Right atrium auricular region (tissue), 2 donors: Measurements from ENCODE around the gene RREB1. TPM values are rescaled to one million over a fixed set of nuclear protein-coding genes. Genes with fewer than 3 reads are reported as not detected.

ENCODE experiments used
- DNase-seq: peaks from one replicate; pipeline ENCODE4 v3.0.0-alpha.2; 2019; ENCODE audit warnings: low spot score
- H3K27ac ChIP-seq, 2 donors: fragments of 200-600 bp; sonication (generic); 1 replicate in 1 of 2; 2 replicates in 1 of 2; pipeline ENCODE4 v1.5.1; 2016 to 2019
- H3K27me3 ChIP-seq, 2 donors: fragments of 200-600 bp; sonication (generic); one replicate each; pipeline versions ENCODE4 v1.5.1 to v1.6.0; 2017 to 2019
- H3K36me3 ChIP-seq: fragments of 200-600 bp; sonication (generic); one replicate; pipeline ENCODE4 v1.5.1; 2016
- H3K4me1 ChIP-seq, 2 donors: fragments of 200-600 bp; sonication (generic); one replicate each; pipeline versions ENCODE4 v1.5.1 to v1.6.0; 2017 to 2019
- H3K4me3 ChIP-seq, 2 donors: fragments of 200-600 bp; sonication (generic); 1 replicate in 1 of 2; 2 replicates in 1 of 2; pipeline ENCODE4 v1.5.1; 2017 to 2019; ENCODE audit warnings: mild to moderate bottlenecking in 1 of 2, moderate library complexity in 1 of 2
- H3K9me3 ChIP-seq, 2 donors: fragments of 200-600 bp; sonication (generic); one replicate each; pipeline ENCODE4 v1.5.1; 2019
- CTCF ChIP-seq, 2 donors: fragments of 200-600 bp; sonication (generic); IDR thresholded peaks; one replicate each; pipeline ENCODE4 v1.5.1; 2019; ENCODE audit warnings: antibody characterized with exemption in 2 of 2
- total RNA-seq, 2 donors: library from RNA; depleted of rRNA; stranded (reverse); fragments of >200 nt; gene quantifications; one replicate each; pipeline ENCODE4 v1.1.0, GENCODE V29; 2016

RREB1 gene
- total RNA-seq, 2 donors from 2014 or later = 25.5 to 30.3 TPM

GRCh38 chr6:7067305-7067704 is 40.5 kb upstream of the RREB1 start:
- H3K27ac ChIP-seq = no peak overlapping the region
- DNase-seq = no peak
- TF ChIP-seq CTCF (IDR thresholded peaks at IDR 0.05) = no peak

DNA sequence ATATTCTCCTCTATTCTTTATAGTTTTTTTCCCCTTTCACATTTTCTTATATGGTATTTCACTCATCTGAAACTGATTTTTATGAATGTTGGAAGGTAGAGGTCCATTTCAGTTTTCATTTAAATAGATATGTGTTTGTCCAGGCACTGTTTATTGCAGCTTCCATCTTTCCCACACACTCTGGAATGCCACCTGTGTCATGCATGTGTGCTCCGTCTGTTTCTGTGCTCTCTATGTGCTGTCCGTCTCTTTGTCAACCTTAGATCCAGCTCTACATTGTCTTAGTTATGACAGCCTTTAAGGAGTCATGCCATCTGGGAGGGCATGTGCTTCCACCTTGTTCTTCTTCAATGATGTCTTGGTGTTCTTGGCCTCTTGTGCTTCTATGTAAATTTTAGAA is 36.4 kb upstream of the RREB1 start:
- Histone ChIP-seq H3K27ac (no peak overlapping the region), H3K27me3 (no peaks in the 10 kb centered on the region), H3K4me3 (no peak overlapping the region), H3K4me1 (no peaks in the 10 kb centered on the region), H3K36me3 (no peaks in the 10 kb centered on the region), H3K9me3 (no peaks in the 10 kb centered on the region)
- no peak for DNase-seq
- no peak for TF ChIP-seq CTCF (IDR thresholded peaks at IDR 0.05)

More at GRCh38 chr6:7067305-7067704, 40.5 kb upstream of the RREB1 start:
- H3K4me1 ChIP-seq = no peaks in the 10 kb centered on the region
- H3K27me3 ChIP-seq = no peaks in the 10 kb centered on the region
- no peaks in the 10 kb centered on the region for H3K36me3 ChIP-seq
- H3K9me3 ChIP-seq = no peaks in the 10 kb centered on the region
- no peak overlapping the region for H3K4me3 ChIP-seq

DNA sequence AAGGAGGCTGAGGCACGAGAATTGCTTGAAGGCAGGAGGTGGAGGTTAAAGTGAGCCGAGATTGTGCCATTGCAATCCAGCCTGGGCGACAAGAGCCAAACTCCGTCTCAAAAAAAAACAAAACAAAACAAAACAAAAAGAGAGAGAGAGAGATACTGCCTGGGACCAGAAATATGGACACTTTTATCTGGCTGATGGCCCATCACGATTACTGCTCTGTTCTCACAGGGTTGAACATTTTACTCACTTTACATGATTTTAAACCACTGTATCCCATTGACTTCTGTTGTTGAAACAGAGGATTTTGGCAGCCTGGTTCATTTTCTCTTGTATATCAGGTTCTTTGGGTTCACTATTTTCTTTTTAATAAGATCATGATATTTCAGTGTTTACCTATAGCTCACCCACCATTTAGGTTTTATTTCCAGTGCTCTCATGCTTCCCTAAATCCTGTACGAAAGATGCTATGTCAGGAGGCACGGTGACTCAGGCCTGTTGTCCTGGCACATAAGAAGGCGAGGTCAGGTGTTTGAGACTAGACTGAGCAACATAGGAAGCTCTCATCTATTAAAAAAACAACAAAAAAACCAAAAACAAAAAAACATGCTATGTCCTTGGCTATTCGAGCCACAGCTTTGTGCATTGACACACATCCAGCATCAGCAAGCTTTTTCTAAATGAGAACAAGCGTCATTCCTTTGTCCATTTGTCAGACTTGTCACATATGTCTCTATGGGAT is 34.5 kb upstream of the RREB1 start:
- Histone ChIP-seq H3K4me3 (no peak overlapping the region), H3K9me3 (no peaks in the 10 kb centered on the region), H3K36me3 (no peaks in the 10 kb centered on the region), H3K27ac (no peak overlapping the region), H3K27me3 (no peaks in the 10 kb centered on the region), H3K4me1 (no peaks in the 10 kb centered on the region)
- TF ChIP-seq CTCF (IDR thresholded peaks at IDR 0.05) = no peak
- DNase-seq = no peak

GRCh38 chr6:7073821-7074525 is 33.8 kb upstream of the RREB1 start:
- Histone ChIP-seq H3K4me1 (no peaks in the 10 kb centered on the region), H3K4me3 (no peak overlapping the region), H3K36me3 (no peaks in the 10 kb centered on the region), H3K27ac (no peak overlapping the region), H3K9me3 (no peaks in the 10 kb centered on the region), H3K27me3 (no peaks in the 10 kb centered on the region)
- TF ChIP-seq CTCF (IDR thresholded peaks at IDR 0.05) = no peak
- DNase-seq = no peak

GRCh38 chr6:7074870-7075269 is 32.9 kb upstream of the RREB1 start:
- DNase-seq = no peak
- Histone ChIP-seq H3K9me3 (no peaks in the 10 kb centered on the region), H3K4me3 (no peak overlapping the region), H3K36me3 (no peaks in the 10 kb centered on the region), H3K27ac (no peak overlapping the region), H3K4me1 (no peaks in the 10 kb centered on the region), H3K27me3 (no peaks in the 10 kb centered on the region)
- no peak for TF ChIP-seq CTCF (IDR thresholded peaks at IDR 0.05)
